GM12878 (cell line): ENCODE results near the gene RUNDC3A. TPM values are rescaled to one million over a fixed set of nuclear protein-coding genes. Genes with fewer than 3 reads are reported as not detected.

ENCODE experiments used
- ATAC-seq: fragments of 200-7000 bp; cut with Tn5 transposase; 3 replicates; pipeline ENCODE4 v1.9.1; 2020; ENCODE audit warnings: mild to moderate bottlenecking, moderate library complexity
- BruUV-seq: library from RNA; stranded (reverse); fragments of 400-500 nt; replicated peaks from 2 replicates; lab custom pipeline; 2021; lab: Mats Ljungman, UMichigan
- CTCF ChIA-PET: fragments of 300-600 bp; sonication (Branson Sonifier 250); formaldehyde crosslinking; extraction: SDS; loops from one replicate; lab custom pipeline; 2021; ENCODE audit warnings: inconsistent platforms; lab: Yijun Ruan, JAX
- POLR2A ChIA-PET: fragments of 350-600 bp; formaldehyde crosslinking; extraction: SDS; loops from one replicate; lab custom pipeline; 2021; ENCODE audit warnings: inconsistent platforms; lab: Charles Lee
- RAD21 ChIA-PET: fragments of 300-600 bp; sonication (Branson Sonifier 250); formaldehyde crosslinking; loops from one replicate; lab custom pipeline; 2023; ENCODE audit warnings: antibody characterized with exemption; ENCODE audit not compliant: unreplicated experiment; lab: Charles Lee
- SMC1A ChIA-PET: fragments of 300-600 bp; sonication (Branson Sonifier 250); formaldehyde crosslinking; loops from one replicate; lab custom pipeline; 2023; ENCODE audit not compliant: unreplicated experiment, uncharacterized antibody; lab: Charles Lee
- DNase-seq: peaks from one replicate; pipeline ENCODE4 v3.0.0-alpha.2; 2011; ENCODE audit warnings: low read depth, low spot score
- FAIRE-seq: peaks from 3 replicates; lab custom pipeline; 2011; peaks lifted over from hg19 to GRCh38; lab: Jason Lieb, UNC
- H2AFZ ChIP-seq: 2 replicates; pipeline ENCODE4 v1.6.0; 2011; ENCODE audit warnings: low read depth, low read length, control low read depth; ENCODE audit not compliant: control insufficient read depth
- H3K27ac ChIP-seq: 2 replicates; pipeline ENCODE4 v1.5.1; 2011; ENCODE audit warnings: control low read depth; ENCODE audit not compliant: control insufficient read depth, insufficient read depth
- H3K27me3 ChIP-seq, 2 experiments: replicated peaks in 1 of 2; 2 replicates each; pipeline versions ENCODE4 v1.6.0 to v1.6.1; 2011; ENCODE audit warnings: low read length in 1 of 2; ENCODE audit not compliant: control insufficient read depth in 2 of 2, insufficient read depth in 2 of 2
- H3K36me3 ChIP-seq, 2 experiments: 2 replicates each; pipeline ENCODE4 v1.5.1; 2011; ENCODE audit warnings: low read length in 1 of 2; ENCODE audit not compliant: control insufficient read depth in 2 of 2, insufficient read depth in 2 of 2
- H3K4me1 ChIP-seq: 2 replicates; pipeline ENCODE4 v1.6.1; 2011; ENCODE audit warnings: mild to moderate bottlenecking, low read length, moderate library complexity, mixed read lengths; ENCODE audit not compliant: control insufficient read depth, insufficient read depth
- H3K4me2 ChIP-seq: 2 replicates; pipeline ENCODE4 v1.6.0; 2011; ENCODE audit warnings: control low read depth; ENCODE audit not compliant: control insufficient read depth, insufficient read depth
- H3K4me3 ChIP-seq: fragments of 200-600 bp; sonication (generic); 2 replicates; pipeline ENCODE4 v1.5.1; 2016
- H3K79me2 ChIP-seq: 2 replicates; pipeline ENCODE4 v1.6.0; 2011; ENCODE audit warnings: low read length; ENCODE audit not compliant: control insufficient read depth, insufficient read depth
- H3K9ac ChIP-seq: 2 replicates; pipeline ENCODE4 v1.8.0; 2011; ENCODE audit warnings: low read length, control low read depth, mixed read lengths; ENCODE audit not compliant: control insufficient read depth, insufficient read depth
- H3K9me3 ChIP-seq: replicated peaks from 3 replicates; pipeline ENCODE4 v1.5.1; 2011; ENCODE audit warnings: mild to moderate bottlenecking, low read length; ENCODE audit not compliant: control insufficient read depth, insufficient read depth
- H4K20me1 ChIP-seq: 2 replicates; pipeline ENCODE4 v1.6.0; 2011; ENCODE audit not compliant: control insufficient read depth, insufficient read depth
- PBX3 ChIP-seq: IDR thresholded peaks from 2 replicates; pipeline ENCODE4 v1.6.1; 2011; ENCODE audit warnings: mild to moderate bottlenecking, low read depth, low read length, moderate library complexity; ENCODE audit not compliant: insufficient replicate concordance
- SIN3A ChIP-seq: IDR thresholded peaks from 2 replicates; pipeline ENCODE4 v1.6.1; 2012; ENCODE audit warnings: low read depth, low read length, improper control_type of control experiment
- WGBS: methylation state at CpG from one replicate; pipeline ENCODE4 v1.1.6; 2016; ENCODE audit warnings: low lambda C conversion rate; ENCODE audit not compliant: insufficient replicate concordance, insufficient coverage; ENCODE audit errors: missing lambda C conversion rate; 5-methylcytosine and 5-hydroxymethylcytosine counted together
- in situ Hi-C: fragments of 300-500 bp; cut with MboI; formaldehyde crosslinking; loops from 9 replicates; pipeline ENCODE4 v1.14.3; 2018; ENCODE audit warnings: mixed read lengths
- intact Hi-C: fragments of 100-400 bp; cut with micrococcal nuclease; formaldehyde crosslinking; loops from one replicate; pipeline ENCODE4 v1.14.2; 2022; ENCODE audit not compliant: unreplicated experiment
- polyA plus RNA-seq, 11 experiments: library from polyadenylated mRNA; depleted of rRNA in 4 of 11; unstranded in 6 of 11; stranded (reverse) in 5 of 11; fragments of >200 nt; fragmentation: Nextera tagmentation in 4 of 11; fragmentation: Illumina TruSeq in 1 of 11; extraction: Ambion mirVana in 4 of 11; extraction: Trizol in 1 of 11; gene quantifications; 1 replicate in 1 of 11; 2 replicates in 10 of 11; pipeline versions ENCODE4 v1.2.1 to v1.2.3, GENCODE V29; 2011 to 2016; ENCODE audit warnings: inconsistent platforms in 2 of 11, missing spikeins in 2 of 11, low read depth in 1 of 11
- total RNA-seq, 4 experiments: library from RNA; depleted of rRNA in 3 of 4; stranded (reverse); fragments of >200 nt in 3 of 4; fragmentation: Illumina TruSeq in 1 of 4; extraction: Trizol in 1 of 4; gene quantifications; 2 replicates each; pipeline versions ENCODE4 v1.2.1 to v1.2.3, GENCODE V29; 2013 to 2021

The RUNDC3A gene
- total and polyA plus RNA-seq, 10 of the 15 experiments (the other 5 are each of a cell fraction or from before 2014, with no cell fraction given), result 0.07 to 0.17 TPM; not detected in 8

- peaks cover 6% of the 10 kb centered on the region for H3K4me1 ChIP-seq
- POLR2A ChIA-PET, result no interaction called here
- in situ Hi-C loops, result no loop called here
These were observed 2.4 kb downstream of the RUNDC3A start for GRCh38 chr17:44310609-44311376.

More at GRCh38 chr17:44310609-44311376, 2.4 kb downstream of the RUNDC3A start:
- intact Hi-C loops, result no loop called here
- FAIRE-seq (no peak), DNase-seq (no peak), ATAC-seq (no peak)
- H3K4me2 ChIP-seq, result no peak overlapping the region
- H3K4me3 ChIP-seq, result no peak overlapping the region
- CTCF ChIA-PET, result no interaction called here
- no peaks in the 10 kb centered on the region for H3K79me2 ChIP-seq
- H3K27ac ChIP-seq, result no peak overlapping the region
- TF ChIP-seq SIN3A, result no peak
- TF ChIP-seq PBX3, result no peak
- BruUV-seq, result no TSS peak
- SMC1A ChIA-PET, result interaction anchor here (1.2 kb wide), 1 partner anchor 29 kb away, joined by 3 read pairs; no protein-coding TSS in a partner anchor
- 33% methylated on average over 10 of the region's 10 CpGs for WGBS
- peaks cover 9 to 19% of the 10 kb centered on the region in 2 experiments for H3K27me3 ChIP-seq
- H3K36me3 ChIP-seq, result no peaks in the 10 kb centered on the region
- no peak overlapping the region for H3K9ac ChIP-seq
- no peak overlapping the region for H2AFZ ChIP-seq
- H4K20me1 ChIP-seq, result no peaks in the 10 kb centered on the region
- RAD21 ChIA-PET, result interaction anchor here (1.0 kb wide), 1 partner anchor 100 kb away, joined by 3 read pairs; no protein-coding TSS in a partner anchor
- no peaks in the 10 kb centered on the region for H3K9me3 ChIP-seq
